RKO (cell line): ENCODE data around the gene ZBTB34.

Experiments used
- DNase-seq: peaks from one replicate; pipeline ENCODE4 v3.0.0-alpha.2; 2016; ENCODE audit warnings: low spot score

The ZBTB34 gene

DNA sequence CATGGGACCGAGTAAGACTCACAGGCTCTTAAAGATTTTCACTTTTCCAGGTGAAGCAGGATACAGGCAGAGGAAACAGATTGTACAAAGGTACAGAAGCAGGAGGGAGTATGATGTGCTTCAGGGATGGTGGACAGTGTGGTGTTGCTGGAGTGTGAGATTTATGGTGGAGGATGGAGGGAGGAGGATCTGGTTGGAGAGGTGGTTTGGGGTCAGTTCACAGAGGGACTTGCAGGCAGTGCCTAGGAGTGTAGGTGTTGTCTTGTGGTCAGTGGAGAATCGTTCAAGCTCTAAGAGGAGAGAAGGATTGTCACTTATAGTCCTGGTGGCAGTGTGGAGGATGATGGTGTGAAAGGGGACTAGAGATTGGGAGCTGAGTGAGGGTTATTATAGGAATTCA is 65.9 kb downstream of the ZBTB34 start:
- no peak for DNase-seq

- no peak for DNase-seq
Measured at GRCh38 chr9:126927419-126927818, 67.0 kb downstream of the ZBTB34 start.

- DNase-seq, result no peak
Measured at GRCh38 chr9:126932871-126933321, 72.5 kb downstream of the ZBTB34 start.

- DNase-seq, result no peak
Measured at GRCh38 chr9:126933334-126933980, 73.0 kb downstream of the ZBTB34 start.

- DNase-seq, result no peak
Measured at GRCh38 chr9:126934441-126934840, 74.0 kb downstream of the ZBTB34 start.
